SH-SY5Y (cell line): ENCODE measurements around the gene KRT38.

Experiments
- GATA2 ChIP-seq: IDR thresholded peaks from 2 replicates; pipeline ENCODE4 v1.6.1; 2011; ENCODE audit warnings: mild to moderate bottlenecking, low read depth, low read length
- GATA3 ChIP-seq: IDR thresholded peaks from 2 replicates; pipeline ENCODE4 v1.6.1; 2011; ENCODE audit warnings: low read depth, mild to moderate bottlenecking, low read length, moderate library complexity

DNA sequence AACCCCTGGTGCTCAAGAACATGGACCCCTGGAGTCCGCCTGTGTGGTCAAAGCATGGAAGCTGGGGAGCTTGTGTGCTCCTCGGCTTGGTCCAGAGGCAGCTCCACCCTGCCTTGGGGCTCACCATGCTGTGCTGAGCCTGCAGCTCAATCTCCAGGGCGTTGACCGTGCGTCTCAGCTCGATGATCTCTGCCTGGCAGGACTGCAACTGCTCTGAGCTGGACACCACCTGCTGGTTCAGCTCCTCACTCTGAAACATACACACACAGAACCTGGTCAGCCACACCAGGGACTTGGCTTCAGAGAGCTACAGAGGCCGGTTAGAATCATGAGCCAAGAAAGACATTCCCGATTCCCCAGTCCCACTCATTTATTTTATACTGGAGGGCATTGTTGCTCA is 37.5 kb upstream of the KRT38 start:
- no peak for TF ChIP-seq GATA2
- TF ChIP-seq GATA3: no peak
